ENCODE data around the gene PAMR1. TPM values are rescaled to one million over a fixed set of nuclear protein-coding genes. Genes with fewer than 3 reads are reported as not detected.
A peak's percentile ranks its signal among the peaks of the same experiment; 100 is the strongest.

PAMR1 gene
- total and polyA plus RNA-seq, 2 of the 8 experiments (the other 6 are each of a cell fraction or from before 2014, with no cell fraction given), result 3.0 to 6.9 TPM

DNA sequence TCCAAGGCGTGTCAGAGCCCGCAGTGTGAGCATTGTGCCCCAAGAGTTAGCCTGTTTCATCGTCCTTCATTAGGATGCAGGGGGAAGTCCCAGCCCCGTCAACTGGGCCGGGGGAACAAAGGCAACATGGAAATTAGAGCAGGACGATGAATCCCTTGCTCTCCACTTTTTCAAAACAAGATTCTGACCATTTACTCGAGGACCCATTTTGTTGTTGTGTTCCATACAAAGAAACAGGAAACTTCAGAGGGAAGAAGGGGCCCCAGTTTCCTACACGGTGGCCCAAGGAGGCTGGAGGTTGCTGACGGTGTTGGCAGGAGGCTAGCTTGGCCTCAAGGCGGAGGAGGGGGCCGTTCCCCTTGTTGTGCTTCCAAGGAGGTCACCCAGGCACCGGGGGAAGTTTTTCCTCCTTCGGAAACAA lies 62.1 kb downstream of the PAMR1 start:
- Histone ChIP-seq H4K5ac (ENCODE audit: insufficient read length, low read depth, low read length) (no peak overlapping the region), H2BK12ac (ENCODE audit: low read depth, low read length) (no peak overlapping the region), H2BK15ac (ENCODE audit: low read length) (no peak overlapping the region), H3K18ac (ENCODE audit: extremely low read depth, low read length) (no peak overlapping the region), H2AFZ (ENCODE audit: low read length) (no peak overlapping the region; the same call in 1 of the 2 replicates), H3K23me2 (ENCODE audit: low read depth, low read length) (no peaks in the 10 kb centered on the region), H3K36me3 (ENCODE audit: control insufficient read depth in 2 of 4, insufficient read depth in 4 of 4, low read length in 3 of 4) (no peaks in the 10 kb centered on the region), H4K91ac (replicated peaks; ENCODE audit: insufficient read length, low read length) (no peak overlapping the region), H2AK5ac (ENCODE audit: low read depth, low read length) (no peak overlapping the region), H3K9ac (replicated peaks in 1 of 4; ENCODE audit: extremely low read depth in 1 of 4, low read depth in 3 of 4, low read length in 3 of 4) (no peak overlapping the region), H4K8ac (ENCODE audit: extremely low read depth, insufficient read depth, low read length) (no peak overlapping the region), H3K79me2 (ENCODE audit: control insufficient read depth in 1 of 2, insufficient read depth in 2 of 2, low read length in 2 of 2) (no peaks in the 10 kb centered on the region), H3K4me1 (replicated peaks in 1 of 4; ENCODE audit: control insufficient read depth in 3 of 4, insufficient read depth in 4 of 4, low read length in 3 of 4) (peaks cover 0 to 5% (median 2%) of the 10 kb centered on the region in 4 experiments; a peak in 4 of 7 replicates), H3K9me3 (ENCODE audit: insufficient read depth in 2 of 2, low read depth in 1 of 2, low read length in 1 of 2) (no peaks in the 10 kb centered on the region), H3K4me3 (ENCODE audit: extremely low read depth in 1 of 4, insufficient read depth in 2 of 4, low read depth in 3 of 4, low read length in 4 of 4) (no peak overlapping the region), H3K79me1 (ENCODE audit: low read depth, low read length) (no peaks in the 10 kb centered on the region), H3K4me2 (ENCODE audit: insufficient read depth in 1 of 2, low read depth in 2 of 2, low read length in 2 of 2) (0 out of 4 replicates have a peak overlapping the region, but pooled peaks of 1 of the 2 experiments have one; percentile 14), H4K20me1 (replicated peaks in 1 of 2; ENCODE audit: control insufficient read depth in 1 of 2, insufficient read depth in 2 of 2, low read length in 2 of 2) (no peaks in the 10 kb centered on the region), H3K23ac (ENCODE audit: insufficient read length) (no peak overlapping the region), H2BK5ac (ENCODE audit: low read depth, low read length) (no peak overlapping the region), H3K14ac (ENCODE audit: insufficient read length) (no peak overlapping the region), H3K27me3 (replicated peaks in 1 of 4; ENCODE audit: control insufficient read depth in 3 of 4, extremely low read depth in 1 of 4, insufficient read depth in 3 of 4, low read length in 3 of 4) (peaks cover 0 to 3% (median 0%) of the 10 kb centered on the region in 4 experiments; a peak in 1 of 7 replicates), H3K27ac (ENCODE audit: low read depth, low read length) (no peak overlapping the region), H2BK20ac (ENCODE audit: low read length) (no peak overlapping the region), H2BK120ac (replicated peaks; ENCODE audit: low read depth, low read length) (no peak overlapping the region), H3K4ac (replicated peaks; ENCODE audit: insufficient read length, low read depth, low read length) (no peak overlapping the region), H3K56ac (replicated peaks; ENCODE audit: insufficient read length, low read depth, low read length) (no peak overlapping the region)
- peak; percentile 13 for FAIRE-seq
- ChIA-PET CTCF (ENCODE audit: partially characterized antibody) (interaction anchor here (0.7 to 2.0 kb wide), 6 partner anchors 10 to 25 kb away, joined by 3 to 7 read pairs (median 4); no protein-coding TSS in a partner anchor), POLR2A (ENCODE audit: partially characterized antibody) (interaction anchor here (0.9 kb wide), 1 partner anchor 10 kb away, joined by 3 read pairs; no protein-coding TSS in a partner anchor)
- WGBS, 2 experiments (ENCODE audit: extremely low coverage in 1 of 2, insufficient coverage in 1 of 2, insufficient read length in 1 of 2, insufficient replicate concordance in 2 of 2, low coverage in 1 of 2, low lambda C conversion rate in 2 of 2, missing lambda C conversion rate in 1 of 2), result 78% methylated on average over 13 of the region's 13 CpGs; no CpG with 5 or more reads in 1 of the 2 experiments
- TF ChIP-seq, protein P1, sequence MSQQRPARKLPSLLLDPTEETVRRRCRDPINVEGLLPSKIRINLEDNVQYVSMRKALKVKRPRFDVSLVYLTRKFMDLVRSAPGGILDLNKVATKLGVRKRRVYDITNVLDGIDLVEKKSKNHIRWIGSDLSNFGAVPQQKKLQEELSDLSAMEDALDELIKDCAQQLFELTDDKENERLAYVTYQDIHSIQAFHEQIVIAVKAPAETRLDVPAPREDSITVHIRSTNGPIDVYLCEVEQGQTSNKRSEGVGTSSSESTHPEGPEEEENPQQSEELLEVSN (IDR thresholded peaks at IDR 0.05), result peak; percentile 26; the same call in 1 of the 2 replicates
- TF ChIP-seq, protein P2, sequence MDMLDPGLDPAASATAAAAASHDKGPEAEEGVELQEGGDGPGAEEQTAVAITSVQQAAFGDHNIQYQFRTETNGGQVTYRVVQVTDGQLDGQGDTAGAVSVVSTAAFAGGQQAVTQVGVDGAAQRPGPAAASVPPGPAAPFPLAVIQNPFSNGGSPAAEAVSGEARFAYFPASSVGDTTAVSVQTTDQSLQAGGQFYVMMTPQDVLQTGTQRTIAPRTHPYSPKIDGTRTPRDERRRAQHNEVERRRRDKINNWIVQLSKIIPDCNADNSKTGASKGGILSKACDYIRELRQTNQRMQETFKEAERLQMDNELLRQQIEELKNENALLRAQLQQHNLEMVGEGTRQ (IDR thresholded peaks at IDR 0.05; ENCODE audit: low read length), result no peak
- TF ChIP-seq SP1 (IDR thresholded peaks at IDR 0.05; ENCODE audit: low read depth, low read length) (no peak), RBBP5 (IDR thresholded peaks at IDR 0.05; ENCODE audit: borderline replicate concordance, low read depth, low read length) (no peak), JUND (IDR thresholded peaks at IDR 0.05; ENCODE audit: low read length) (no peak), CBX5 (IDR thresholded peaks at IDR 0.05; ENCODE audit: low read depth, low read length) (no peak), BRCA1 (IDR thresholded peaks at IDR 0.05; ENCODE audit: low read depth, low read length) (no peak)
- DNase-seq (ENCODE audit: low read depth in 1 of 2, low spot score in 2 of 2), result no peak

Data from H1 (cell line).